K562 treated with DMSO at 1 percent for 24 hours (cell line): ENCODE measurements around the gene NDUFB2. TPM values are rescaled to one million over a fixed set of nuclear protein-coding genes. Genes with fewer than 3 reads are reported as not detected.

ENCODE experiments used
- total RNA-seq: library from RNA; unstranded; fragments of 300-600 nt; gene quantifications from 2 replicates; pipeline ENCODE4 v1.2.3, GENCODE V29; 2022; ENCODE audit warnings: low read depth; ENCODE audit not compliant: insufficient read depth

NDUFB2 gene
- total RNA-seq, result 388 and 428 TPM in 2 replicates

GRCh38 chr7:140696680-140697446 lies at the start of gene NDUFB2:
Gene NDUFB2 (plus strand): TSS chr7:140696708. CDS start chr7:140696745, 37 bp downstream.

GRCh38 chr7:140672382-140673062 lies 24.0 kb upstream of the NDUFB2 start, which contains the start of gene ADCK2:
Gene ADCK2 (plus strand): TSS chr7:140672945. CDS start chr7:140673331, 386 bp downstream.

Other genes with a start within 250 kb of the NDUFB2 start
- 103 and 105 TPM in 2 replicates for gene MKRN1, start 217.2 kb upstream of the NDUFB2 start, total RNA-seq
- 0.07 TPM in 1 of 2 replicates, not detected in the other for gene DENND2A, start 55.9 kb upstream of the NDUFB2 start, total RNA-seq
- 39.5 and 39.6 TPM in 2 replicates for gene ADCK2, start 23.8 kb upstream of the NDUFB2 start, total RNA-seq
- 9.0 and 10.3 TPM in 2 replicates for gene BRAF, start 228.2 kb downstream of the NDUFB2 start, total RNA-seq